Measurements from ENCODE around the gene INPPL1.

- TF ChIP-seq CTCF (IDR thresholded peaks at IDR 0.05; ENCODE audit: insufficient read depth, low read length): no peak
- TF ChIP-seq POLR2AphosphoS5 (IDR thresholded peaks at IDR 0.05; ENCODE audit: low read depth): no peak
Observed at GRCh38 chr11:72234514-72234830, 9.9 kb downstream of the INPPL1 start.
